GM21423 (cell line): ENCODE data around the gene CDH12.
"Not testable (repeated sequence)": the region's sequence is repeated elsewhere in the genome, so short reads cannot be mapped to it uniquely, and the experiment has no call there.

ENCODE experiments used
- ATAC-seq: cut with Tn5 transposase; IDR thresholded peaks from one replicate; pipeline ENCODE4 v1.9.1; 2021; ENCODE audit warnings: mild to moderate bottlenecking, moderate library complexity; ENCODE audit not compliant: unreplicated experiment

The CDH12 gene

DNA sequence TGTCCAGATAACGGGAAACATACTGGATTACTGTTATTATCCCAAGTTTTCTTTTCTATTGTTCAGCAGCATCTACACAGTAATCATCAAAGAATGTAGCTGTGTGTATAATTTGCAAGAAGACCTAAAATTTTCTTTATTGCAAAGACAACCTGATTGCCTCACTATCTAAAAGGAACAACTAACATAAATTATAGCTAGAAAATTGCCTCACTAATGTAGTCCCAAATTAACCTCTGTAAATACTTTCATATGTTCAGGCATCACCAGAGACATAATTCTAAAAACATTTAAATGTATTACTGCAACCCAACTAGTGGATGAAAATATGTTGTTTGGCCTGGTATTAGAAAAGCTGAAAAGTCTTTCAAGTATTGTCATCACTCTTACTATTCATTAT, 275.4 kb downstream of the CDH12 start:
- no peak for ATAC-seq

DNA sequence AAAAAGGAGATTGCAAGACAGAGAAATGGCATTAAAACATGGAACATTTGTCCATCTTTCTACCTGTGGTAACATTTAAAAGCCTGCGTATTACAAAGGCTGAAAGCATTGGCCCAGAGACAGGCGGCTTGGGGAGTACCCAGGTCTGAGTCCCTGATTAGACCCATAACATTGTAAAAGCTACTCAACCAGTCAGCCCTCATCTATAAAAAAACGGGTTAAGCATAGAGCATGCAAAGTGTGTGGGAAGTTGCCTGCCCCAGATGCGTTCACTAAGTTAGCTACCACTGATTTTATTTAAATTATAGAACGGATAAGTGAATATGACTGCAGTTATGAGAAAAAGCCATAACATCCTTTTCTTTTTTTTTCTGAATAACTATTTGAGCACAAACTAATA, 276.1 kb downstream of the CDH12 start:
- ATAC-seq: no peak

DNA sequence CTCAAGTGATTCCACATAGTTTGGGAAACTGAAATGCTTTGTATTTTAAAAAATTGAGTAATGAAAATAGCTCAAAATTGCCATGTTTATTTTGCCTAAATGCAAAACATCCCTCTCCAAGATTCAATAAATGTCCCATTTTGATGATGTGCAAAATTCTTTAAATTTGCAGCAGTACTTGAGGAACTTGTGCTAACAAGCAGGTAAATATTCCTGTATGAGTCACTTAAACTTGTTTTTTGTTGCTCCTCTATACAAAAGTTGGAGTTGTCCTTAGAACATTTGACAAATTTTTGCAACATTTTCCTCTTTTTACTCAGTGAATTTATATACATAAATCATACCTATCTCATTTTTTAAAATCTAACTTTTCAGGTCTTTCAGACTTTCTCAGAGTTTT, 280.2 kb downstream of the CDH12 start:
- no peak for ATAC-seq

DNA sequence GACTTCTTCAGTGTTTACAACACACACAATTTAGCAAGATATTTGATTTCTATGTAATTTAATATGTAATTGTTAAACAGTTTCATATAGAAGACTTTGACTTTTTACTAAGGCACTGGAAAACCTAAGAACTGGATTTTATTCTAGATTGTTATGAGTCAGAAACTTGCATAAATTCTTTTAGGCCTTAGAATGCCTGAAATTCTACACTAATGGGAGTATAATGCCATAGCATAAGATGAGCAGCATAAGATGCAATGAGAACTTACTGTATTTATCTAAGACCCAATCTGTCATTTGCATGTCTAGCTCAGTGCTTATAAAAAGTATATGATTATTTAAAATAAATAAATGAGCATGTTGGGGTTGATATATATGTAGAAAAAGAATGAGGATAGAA, 285.2 kb downstream of the CDH12 start:
- no peak for ATAC-seq

DNA sequence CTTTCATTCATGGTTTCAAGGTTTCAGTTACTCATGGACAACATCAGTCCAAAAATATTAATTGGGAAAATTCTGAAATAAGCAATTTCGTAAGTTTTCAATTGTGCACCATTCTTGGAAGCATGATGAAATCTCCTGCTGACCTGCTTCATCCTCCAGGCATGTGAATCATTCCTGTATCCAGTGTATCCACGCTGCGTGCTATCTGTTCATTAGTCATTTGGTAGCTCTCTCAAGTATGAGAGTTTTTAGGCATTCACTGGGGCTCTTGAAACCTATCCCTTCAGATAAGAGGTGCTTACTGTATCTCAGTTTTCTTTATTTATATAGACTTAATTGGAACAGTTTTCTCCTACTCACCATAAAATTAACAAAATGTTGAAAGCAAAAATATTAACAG, 293.0 kb downstream of the CDH12 start:
- no peak for ATAC-seq

DNA sequence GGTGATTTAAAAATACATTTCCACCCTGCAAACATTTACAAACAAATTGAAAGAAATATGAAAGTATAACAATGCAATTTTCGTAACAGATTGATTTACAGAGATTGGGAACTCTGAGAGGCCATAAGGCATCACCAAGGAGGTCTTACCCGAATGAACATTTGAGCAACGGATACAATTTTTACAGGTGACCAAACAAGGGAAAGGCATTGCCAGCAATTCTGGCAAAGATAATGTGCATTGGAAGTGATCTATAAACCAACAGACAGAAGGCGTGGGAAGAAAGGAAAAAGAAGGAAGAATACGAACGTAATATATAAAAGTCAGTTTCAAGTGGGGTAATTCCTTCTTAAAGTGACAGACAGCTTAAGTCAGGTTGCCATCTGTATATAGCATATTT, 295.9 kb downstream of the CDH12 start:
- no peak for ATAC-seq

DNA sequence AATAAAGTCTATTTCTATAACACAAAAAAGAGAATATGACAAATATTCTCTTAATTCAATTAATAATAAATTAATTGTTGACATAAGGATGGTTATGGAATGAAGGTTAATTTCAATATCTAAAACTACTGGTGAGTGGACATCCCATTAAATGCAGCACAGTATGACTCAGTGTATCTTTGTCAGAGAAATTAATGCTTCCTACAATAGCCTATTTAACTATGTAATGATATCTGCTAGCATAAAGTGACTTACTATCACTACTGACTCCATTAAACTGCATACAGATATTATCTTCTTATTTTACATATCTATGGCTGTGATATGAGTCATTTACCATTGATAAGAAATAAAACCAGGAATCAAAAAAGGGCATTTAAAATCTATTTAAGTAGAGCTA, 298.7 kb downstream of the CDH12 start:
- ATAC-seq: no peak

DNA sequence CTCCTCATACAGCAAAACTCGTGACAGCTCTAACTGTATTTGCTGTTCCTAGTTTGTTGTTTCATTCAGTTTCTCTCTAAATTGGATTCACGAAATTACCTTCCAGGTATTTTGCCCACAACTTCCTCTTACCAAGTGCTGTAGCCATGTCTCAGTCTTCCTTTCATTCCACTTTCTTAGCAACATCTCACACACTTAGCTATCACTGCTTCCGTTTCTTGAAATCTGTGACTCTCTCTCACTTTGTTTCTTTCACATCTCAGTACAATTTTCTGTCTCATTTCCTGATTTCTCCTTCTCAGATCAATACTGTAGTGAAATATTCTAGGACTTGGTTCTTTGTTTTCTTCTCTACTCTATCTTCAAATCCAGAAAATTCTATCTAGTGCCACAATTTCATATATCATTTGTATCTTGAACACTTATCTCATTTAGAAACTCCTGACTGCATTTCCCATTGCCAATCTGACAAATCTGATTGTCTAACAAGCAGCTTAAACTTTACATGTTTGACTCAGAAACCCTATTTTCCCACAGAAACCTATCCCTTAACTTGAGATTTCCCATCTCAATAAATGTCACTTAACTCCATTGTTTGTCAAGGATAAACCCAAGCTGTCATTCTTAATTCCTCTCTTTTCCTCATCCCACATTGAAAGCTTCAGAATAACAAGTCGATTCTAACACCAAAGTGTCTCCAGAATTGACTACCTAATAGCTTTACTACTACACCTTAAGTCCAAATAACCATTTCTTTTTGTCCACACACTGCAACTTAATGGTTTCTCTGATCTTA, 303.1 kb downstream of the CDH12 start:
- no peak for ATAC-seq

DNA sequence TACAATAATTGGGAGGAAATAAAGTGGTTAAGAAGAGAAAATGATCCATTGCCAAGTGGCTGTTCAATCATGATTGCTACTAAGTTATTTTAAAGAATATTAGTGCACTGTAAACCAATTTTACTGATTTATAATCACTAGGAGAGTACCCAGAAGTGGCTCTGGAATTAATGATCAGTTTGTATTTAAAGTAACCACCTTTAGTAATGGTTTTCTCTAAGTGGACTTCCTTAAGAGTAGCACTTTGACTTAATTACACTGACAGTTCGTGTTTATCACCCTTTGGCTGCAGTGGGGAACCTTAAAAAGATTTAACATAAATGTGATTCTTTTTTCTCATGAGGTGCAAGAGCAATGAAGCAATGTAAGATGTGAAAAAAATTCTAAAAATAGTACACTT, 310.8 kb downstream of the CDH12 start:
- no peak for ATAC-seq

DNA sequence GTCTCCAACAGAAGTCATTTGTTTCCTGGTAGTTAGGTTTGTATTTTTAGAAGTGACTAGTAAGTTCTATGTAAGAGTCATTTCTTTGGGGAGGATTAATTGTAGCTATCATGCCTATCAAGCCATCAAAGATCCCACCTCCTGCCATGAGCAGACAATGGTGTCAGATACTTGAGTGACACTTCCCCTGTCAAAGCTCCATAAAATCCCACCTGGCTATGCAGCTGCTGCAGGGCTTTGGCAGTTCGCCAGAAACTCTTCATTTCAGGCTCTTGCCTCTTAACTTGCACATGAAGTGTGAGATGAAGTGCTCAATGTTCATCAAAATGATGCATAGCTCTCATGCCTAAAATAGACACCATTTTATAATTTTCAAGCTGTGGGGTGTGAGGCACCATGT, 312.1 kb downstream of the CDH12 start:
- ATAC-seq: no peak

DNA sequence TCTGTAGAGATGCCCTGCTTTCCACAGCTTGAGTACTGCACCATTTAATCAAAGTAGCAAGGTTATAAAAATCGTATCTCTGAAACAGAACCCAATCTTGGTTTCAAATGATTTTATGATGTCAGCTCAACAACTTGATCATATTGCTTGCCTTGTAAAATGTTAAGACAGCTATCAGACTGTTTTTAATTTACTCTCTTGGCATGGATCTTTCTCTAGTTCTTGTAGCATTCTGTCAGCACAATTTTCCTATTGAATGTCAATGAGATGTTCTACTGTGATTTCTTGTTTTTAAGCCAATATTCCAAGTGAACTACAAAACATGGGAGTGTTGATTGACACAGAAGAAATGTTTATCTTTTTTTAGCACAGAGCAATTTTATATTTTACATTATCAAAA, 313.4 kb downstream of the CDH12 start:
- no peak for ATAC-seq

DNA sequence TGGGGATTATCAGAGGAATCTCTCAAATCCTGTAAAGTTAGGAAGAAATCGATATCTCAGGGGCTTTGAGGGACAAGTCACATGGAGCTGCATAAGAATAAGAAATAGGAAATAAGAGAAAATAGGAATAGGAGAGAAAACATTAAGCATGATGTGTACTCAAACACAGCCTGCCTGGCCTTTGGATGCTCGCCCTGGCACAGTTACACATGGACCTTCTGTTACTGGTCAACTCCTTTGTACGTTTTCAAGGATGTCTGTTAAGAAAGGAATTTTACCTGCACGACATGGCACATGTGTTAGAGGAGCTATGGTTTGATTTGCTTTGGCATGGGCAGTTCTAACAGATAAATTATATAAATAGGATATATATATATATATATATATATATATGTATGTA, 321.2 kb downstream of the CDH12 start:
- no peak for ATAC-seq

DNA sequence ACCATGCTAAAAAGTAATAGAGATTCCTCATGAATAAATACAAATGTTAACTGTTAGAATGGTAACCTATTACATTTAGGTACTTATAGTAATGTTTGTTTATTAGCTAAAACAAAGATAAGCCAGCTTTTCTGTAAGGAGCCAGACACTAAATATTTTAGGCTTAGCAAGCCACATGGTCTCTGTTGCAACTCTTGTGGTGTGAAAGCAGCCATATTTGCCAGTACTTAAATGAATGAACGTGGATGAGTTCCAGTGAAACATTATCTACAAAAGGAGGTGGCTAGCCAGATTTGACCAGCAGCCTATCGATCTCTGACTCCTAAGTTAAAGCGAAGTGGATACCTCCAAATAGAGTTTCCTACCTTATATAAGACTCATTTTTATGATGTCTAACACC, 331.6 kb downstream of the CDH12 start:
- no peak for ATAC-seq

DNA sequence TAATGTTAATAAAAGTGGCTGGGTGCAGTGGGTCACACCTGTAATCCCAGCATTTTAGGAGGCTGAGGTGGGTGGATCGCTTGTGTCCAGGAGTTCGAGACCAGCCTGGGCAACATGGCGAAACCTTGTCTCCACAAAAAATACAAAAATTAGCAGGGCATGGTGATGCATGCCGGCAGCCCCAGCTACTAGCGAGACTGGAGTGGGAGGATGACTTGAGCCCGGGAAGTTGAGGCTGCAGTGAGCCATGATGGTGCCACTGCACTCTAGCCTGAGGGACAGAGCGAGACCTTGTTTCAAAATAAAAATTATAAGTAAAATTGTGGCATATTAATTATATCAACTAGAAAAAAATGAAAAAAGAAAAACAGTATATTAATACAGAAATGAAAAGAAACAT, 336.6 kb downstream of the CDH12 start:
- not testable (repeated sequence) for ATAC-seq

DNA sequence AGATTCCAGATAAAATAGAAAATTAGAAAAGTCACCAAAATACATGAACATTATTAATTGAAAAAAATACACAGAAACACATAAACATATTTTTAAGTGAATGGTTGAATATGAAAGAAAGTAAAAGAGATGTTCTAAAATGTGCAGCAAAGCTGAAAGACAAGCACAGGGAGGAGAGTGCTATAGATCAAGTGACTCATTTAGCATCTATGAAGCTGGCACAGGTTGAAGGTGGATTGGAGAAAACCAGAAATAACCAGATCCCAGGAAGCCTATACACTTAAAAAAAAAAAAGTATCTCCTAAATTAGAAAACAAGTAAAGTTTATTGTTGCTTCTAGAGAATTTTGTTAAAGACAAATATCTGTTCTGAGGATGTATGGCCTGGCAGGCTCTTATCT, 338.9 kb downstream of the CDH12 start:
- ATAC-seq: no peak

DNA sequence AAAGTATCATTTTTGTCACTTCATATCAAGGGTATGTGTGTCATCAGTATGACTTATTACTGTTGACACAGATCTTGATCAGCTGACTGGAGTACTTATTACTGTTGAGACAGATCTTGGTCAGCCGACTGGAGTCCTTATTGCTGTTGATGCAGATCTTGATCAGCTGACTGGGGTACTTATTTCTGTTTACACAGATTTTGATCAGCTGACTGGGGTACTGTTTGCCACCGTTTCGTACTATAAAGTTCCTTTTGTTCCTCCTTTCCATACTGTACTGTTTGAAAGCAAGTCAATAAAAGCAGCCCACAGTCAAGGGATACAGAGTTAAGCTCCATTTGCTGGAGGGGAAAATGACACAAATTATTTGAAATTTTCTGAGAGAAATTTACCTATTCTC, 347.3 kb downstream of the CDH12 start:
- no peak for ATAC-seq

DNA sequence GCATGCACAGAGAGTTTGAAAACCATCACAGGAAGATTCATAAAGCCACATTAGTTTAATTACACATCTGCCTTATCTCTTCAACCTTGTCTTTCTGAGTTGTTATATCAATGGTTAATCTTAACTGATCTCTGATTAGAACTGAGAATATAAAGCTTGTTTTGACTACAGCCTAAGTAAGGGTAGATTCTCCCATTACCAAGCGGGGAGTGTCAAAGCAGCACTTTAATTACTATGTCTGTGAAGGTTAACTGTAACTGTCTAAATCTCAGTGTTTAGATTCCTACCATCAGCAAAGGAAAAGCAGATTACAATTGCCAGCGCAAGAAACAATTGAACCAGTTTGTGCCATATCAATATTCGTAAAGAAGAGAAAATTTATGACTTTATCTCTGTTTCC, 348.7 kb downstream of the CDH12 start:
- ATAC-seq: no peak

DNA sequence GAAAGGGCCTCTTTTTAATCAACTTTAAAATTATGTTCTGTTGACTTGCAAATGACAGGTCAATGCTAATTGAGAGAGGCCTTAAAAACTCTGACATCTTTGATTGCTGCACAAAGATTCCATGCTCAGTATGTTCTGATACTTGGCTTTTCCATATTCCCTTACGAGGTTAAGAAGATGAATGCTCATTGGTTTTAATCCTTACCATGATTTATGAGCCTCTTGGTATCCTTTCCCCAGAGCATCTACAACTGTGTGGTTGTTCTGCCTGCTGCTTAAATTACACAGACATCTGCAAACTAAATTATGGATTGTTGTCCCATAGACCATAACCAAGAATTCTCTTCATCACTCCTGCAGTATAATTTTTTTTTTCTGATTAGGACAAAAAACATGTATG, 352.6 kb downstream of the CDH12 start:
- ATAC-seq: no peak

DNA sequence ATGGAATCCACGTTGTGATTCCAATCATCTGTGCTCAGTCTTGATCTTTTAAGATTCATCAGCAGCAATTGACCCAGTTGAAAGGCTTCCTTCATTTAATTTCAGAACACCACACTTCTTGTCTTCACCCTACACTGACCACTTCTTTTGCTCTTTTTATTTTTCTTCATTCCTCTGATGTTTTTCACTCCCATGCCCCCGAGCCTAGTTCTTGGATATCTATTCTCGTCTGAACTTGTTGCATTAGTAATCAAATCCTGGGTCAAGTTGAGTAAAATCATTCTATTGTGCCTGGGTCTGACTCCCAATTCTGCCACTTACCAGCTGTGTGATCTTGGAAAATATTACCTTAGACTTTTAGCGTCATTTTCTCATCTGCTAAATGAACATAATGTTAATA, 356.5 kb downstream of the CDH12 start:
- ATAC-seq: no peak

DNA sequence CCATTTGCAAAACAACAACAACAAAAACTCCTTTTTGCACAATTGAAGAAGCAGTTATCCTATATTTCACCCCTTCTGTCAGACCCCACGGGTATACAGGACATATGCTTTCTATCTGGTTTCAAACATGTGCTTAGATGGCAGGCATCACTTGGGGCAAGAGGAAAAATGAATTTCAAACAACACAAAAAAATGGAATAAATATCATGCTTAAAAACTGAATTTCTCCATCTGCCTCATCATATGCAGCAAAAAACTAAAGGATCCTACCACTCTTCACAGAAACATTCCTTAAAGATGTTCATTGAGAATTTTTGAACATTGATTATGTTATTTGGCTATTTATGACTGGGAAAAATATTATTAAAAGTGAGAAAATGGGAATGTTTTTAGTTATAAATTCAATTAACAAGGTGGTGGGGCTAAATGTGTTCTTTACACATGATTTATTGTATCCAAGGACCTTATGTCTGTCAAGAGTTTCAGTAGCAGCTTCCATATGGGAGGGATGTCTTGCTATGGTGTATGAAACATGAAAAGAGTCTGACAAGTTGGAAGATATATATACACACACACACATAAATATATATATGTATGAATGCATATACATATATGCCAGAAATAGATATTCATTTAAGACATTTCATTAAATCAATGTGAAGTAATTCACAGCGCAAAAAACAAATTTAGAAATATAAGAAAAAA, 358.0 kb downstream of the CDH12 start:
- ATAC-seq: no peak

DNA sequence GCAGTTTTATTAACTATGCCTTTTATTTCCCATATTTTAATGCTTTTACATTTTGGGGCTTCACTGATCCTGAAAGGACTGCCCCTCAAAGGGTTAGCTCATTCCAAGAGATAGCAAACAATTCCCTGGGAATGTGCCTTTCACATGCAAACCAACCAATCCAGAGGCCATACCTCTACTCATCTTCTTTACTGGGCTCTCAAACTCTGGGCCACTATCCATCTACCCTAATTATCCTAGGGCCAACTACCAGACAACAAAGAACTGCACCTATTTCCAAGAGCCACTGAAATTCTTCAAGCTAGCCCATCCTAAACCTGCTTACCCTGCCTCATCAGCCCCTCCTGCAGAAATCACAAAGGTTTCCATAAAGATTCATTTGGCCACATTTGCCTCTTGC, 364.7 kb downstream of the CDH12 start:
- no peak for ATAC-seq

DNA sequence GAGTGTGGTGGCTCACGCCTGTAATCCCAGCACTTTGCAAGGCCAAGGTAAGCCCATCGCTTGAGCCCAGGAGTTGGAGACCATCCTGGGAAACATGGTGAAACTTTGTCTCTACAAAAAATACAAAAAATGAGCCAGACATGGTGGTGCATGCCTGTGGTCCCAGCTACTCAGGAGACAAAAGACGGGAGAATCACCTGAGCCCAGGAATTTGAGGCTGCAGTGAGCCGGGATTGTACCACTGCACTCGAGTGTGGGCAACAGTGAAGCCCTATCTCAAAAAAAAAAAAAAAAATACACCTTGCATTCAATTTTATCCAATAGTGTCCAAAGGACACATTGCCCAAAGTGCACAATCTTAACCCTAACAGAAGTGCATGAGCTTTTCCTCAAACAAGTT, 372.8 kb downstream of the CDH12 start:
- no peak for ATAC-seq

DNA sequence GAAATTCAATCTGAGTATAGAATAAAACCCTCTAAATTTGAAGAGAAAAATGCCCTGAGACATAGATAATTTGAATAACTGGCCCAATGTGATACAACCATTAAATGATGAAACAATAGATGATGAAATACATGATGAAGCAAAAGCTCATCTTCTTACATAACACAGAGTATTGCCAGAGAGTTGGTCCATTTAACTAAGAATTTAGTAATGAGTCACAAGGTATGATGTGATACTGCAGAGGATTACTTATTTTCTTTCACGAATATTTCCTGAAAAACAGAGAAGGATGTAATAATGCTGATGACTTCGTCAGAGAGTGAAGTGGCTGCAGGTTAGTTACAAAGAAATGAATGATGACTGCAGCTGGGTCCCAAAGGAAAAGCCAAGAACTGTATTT, 379.3 kb downstream of the CDH12 start:
- no peak for ATAC-seq
